Measurements from ENCODE around the gene DENND6A.
"Not testable (repeated sequence)": the region's sequence is repeated elsewhere in the genome, so short reads cannot be mapped to it uniquely, and the experiment has no call there.

DENND6A gene

DNA sequence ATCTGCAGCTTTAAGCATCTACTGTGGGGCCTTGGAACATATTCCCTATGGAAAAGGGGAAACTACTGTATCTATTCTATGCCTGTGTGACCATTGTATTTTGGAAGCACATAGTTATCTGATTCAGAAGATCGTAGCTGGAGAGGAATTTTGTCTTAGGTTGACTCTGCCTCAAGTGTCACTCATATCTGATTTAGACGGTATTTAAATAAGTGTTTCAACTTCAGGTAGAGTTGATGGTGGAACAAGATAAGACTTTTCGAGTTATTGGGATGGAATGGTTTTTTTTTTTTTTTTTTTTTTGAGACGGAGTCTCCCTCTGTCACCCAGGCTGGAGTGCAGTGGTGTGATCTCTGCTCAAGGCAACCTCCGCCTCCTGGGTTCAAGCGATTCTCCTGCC, 8.9 kb upstream of the DENND6A start:
- no peak overlapping the region for H3K27ac ChIP-seq
- no peak overlapping the region for H3K4me3 ChIP-seq (ENCODE audit: low read depth, low read length)
- no peaks in the 10 kb centered on the region for H3K36me3 ChIP-seq (replicated peaks)
- in situ Hi-C loops (cut with HindIII; ENCODE audit: low pct_ligation_motif_present, low sequenced_read_pairs), result no loop called here
- TF ChIP-seq, protein P1, sequence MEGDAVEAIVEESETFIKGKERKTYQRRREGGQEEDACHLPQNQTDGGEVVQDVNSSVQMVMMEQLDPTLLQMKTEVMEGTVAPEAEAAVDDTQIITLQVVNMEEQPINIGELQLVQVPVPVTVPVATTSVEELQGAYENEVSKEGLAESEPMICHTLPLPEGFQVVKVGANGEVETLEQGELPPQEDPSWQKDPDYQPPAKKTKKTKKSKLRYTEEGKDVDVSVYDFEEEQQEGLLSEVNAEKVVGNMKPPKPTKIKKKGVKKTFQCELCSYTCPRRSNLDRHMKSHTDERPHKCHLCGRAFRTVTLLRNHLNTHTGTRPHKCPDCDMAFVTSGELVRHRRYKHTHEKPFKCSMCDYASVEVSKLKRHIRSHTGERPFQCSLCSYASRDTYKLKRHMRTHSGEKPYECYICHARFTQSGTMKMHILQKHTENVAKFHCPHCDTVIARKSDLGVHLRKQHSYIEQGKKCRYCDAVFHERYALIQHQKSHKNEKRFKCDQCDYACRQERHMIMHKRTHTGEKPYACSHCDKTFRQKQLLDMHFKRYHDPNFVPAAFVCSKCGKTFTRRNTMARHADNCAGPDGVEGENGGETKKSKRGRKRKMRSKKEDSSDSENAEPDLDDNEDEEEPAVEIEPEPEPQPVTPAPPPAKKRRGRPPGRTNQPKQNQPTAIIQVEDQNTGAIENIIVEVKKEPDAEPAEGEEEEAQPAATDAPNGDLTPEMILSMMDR (IDR thresholded peaks at IDR 0.05; ENCODE audit: low read depth, low read length, missing control alignments), result no peak
- DNase-seq, result no peak
- no peaks in the 10 kb centered on the region for H3K27me3 ChIP-seq (replicated peaks)

GRCh38 chr3:57700737-57701136, 7.9 kb upstream of the DENND6A start:
- no peak for DNase-seq
- in situ Hi-C loops (cut with HindIII; ENCODE audit: low pct_ligation_motif_present, low sequenced_read_pairs), result no loop called here
- TF ChIP-seq, protein P1 (IDR thresholded peaks at IDR 0.05; ENCODE audit: low read depth, low read length, missing control alignments), result no peak
- Histone ChIP-seq H3K27ac (no peak overlapping the region), H3K27me3 (replicated peaks) (no peaks in the 10 kb centered on the region), H3K36me3 (replicated peaks) (no peaks in the 10 kb centered on the region), H3K4me3 (ENCODE audit: low read depth, low read length) (no peak overlapping the region)

DNA sequence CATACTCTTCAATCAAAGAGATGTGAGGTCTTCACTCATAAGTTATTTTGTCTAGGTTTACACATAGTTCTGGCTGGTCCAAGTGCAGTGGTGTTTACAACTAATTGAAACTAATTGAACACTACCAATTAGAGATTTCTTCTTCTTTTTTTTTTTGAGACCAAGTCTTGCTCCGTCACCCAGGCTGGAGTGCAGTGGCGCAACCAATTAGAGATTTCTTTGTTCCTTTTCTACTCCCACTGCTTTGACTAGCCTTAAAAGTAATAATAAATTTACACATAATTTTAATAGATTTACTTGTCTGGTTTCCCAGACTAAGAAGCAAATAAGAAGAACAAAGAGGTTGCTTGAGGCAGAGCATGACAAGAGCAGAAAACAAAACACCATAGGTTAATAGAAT, 6.7 kb upstream of the DENND6A start:
- TF ChIP-seq, protein P1 (IDR thresholded peaks at IDR 0.05; ENCODE audit: low read depth, low read length, missing control alignments), result no peak
- DNase-seq, result no peak
- in situ Hi-C loops (cut with HindIII; ENCODE audit: low pct_ligation_motif_present, low sequenced_read_pairs), result no loop called here
- Histone ChIP-seq H3K36me3 (replicated peaks) (no peaks in the 10 kb centered on the region), H3K4me3 (ENCODE audit: low read depth, low read length) (no peak overlapping the region), H3K27me3 (replicated peaks) (no peaks in the 10 kb centered on the region), H3K27ac (no peak overlapping the region)

GRCh38 chr3:57696801-57697321, 4.0 kb upstream of the DENND6A start:
- Histone ChIP-seq H3K27ac (no peak overlapping the region), H3K36me3 (replicated peaks) (no peaks in the 10 kb centered on the region), H3K27me3 (replicated peaks) (no peaks in the 10 kb centered on the region), H3K4me3 (ENCODE audit: low read depth, low read length) (no peak overlapping the region)
- no peak for DNase-seq
- TF ChIP-seq, protein P1 (IDR thresholded peaks at IDR 0.05; ENCODE audit: low read depth, low read length, missing control alignments), result no peak
- in situ Hi-C loops (cut with HindIII; ENCODE audit: low pct_ligation_motif_present, low sequenced_read_pairs), result no loop called here

DNA sequence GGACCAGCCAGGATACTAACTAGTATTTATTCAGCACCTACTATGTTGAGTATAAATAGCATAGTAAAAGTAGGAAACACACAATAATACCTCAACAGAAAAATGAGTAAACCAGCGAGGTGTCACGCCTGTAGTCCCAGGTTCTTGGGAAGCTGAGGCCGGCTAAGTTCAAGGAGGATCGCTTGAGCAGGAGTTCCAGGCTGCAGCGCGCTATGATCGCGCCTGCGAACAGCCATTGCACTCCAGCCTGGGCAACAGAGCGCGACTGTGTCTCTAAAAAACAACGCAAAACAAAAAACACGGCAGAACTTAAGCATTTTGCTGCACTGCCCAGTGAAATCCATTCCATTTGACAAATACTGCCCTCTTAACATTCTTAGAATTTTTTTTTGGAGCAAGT, 1.3 kb upstream of the DENND6A start:
- TF ChIP-seq, protein P1 (IDR thresholded peaks at IDR 0.05; ENCODE audit: low read depth, low read length, missing control alignments), result no peak
- no peaks in the 10 kb centered on the region for H3K36me3 ChIP-seq (replicated peaks)
- in situ Hi-C loops (cut with HindIII; ENCODE audit: low pct_ligation_motif_present, low sequenced_read_pairs), result no loop called here
- H3K27ac ChIP-seq, result no peak overlapping the region
- no peaks in the 10 kb centered on the region for H3K27me3 ChIP-seq (replicated peaks)
- DNase-seq, result no peak
- no peak overlapping the region for H3K4me3 ChIP-seq (ENCODE audit: low read depth, low read length)

DNA sequence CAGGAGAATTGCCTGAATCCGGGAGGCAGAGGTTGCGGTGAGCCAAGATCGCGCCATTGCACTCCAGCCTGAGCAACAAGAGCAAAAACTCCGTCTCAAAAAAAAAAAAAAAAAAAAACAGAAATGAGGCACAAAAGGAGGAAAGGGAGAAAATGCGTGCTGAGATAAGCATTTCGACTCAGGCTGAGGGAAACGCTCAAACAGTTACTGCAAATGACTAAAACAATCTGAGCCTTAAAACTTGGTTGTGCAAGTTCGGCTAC, 813 bp downstream of the DENND6A start:
- in situ Hi-C loops (cut with HindIII; ENCODE audit: low pct_ligation_motif_present, low sequenced_read_pairs); DNase-seq; H3K27me3 ChIP-seq (replicated peaks); H3K36me3 ChIP-seq (replicated peaks): not testable (repeated sequence)
- peak overlapping the region; percentile 71 for H3K4me3 ChIP-seq (ENCODE audit: low read depth, low read length)
- H3K27ac ChIP-seq, result peak overlapping the region; percentile 96

Measured in brain microvascular endothelial cell (primary cell).